GM11168 (cell line): Measurements from ENCODE around the gene ST8SIA4.

Experiments
- in situ Hi-C: fragments of 300-500 bp; cut with MboI; formaldehyde crosslinking; loops from one replicate; pipeline ENCODE4 v1.12.0; 2022; ENCODE audit warnings: low sequenced_read_pairs; ENCODE audit not compliant: unreplicated experiment

The ST8SIA4 gene

GRCh38 chr5:100903039-100903887 is at the start of gene ST8SIA4:
ST8SIA4 (minus strand) TSS chr5:100903282; CDS start chr5:100902955, 327 bp downstream.
- in situ Hi-C loops = loop anchor here (5.0 kb wide), 1 partner anchor 116 kb away; no protein-coding TSS in a partner anchor

- in situ Hi-C loops = no loop called here
These were observed 47.9 kb upstream of the ST8SIA4 start for GRCh38 chr5:100950985-100951384.

- in situ Hi-C loops = no loop called here
These were observed 10.2 kb upstream of the ST8SIA4 start for GRCh38 chr5:100913298-100913697.

GRCh38 chr5:100909034-100909433 is 6.0 kb upstream of the ST8SIA4 start:
- in situ Hi-C loops = no loop called here

GRCh38 chr5:100905259-100905914 is 2.3 kb upstream of the ST8SIA4 start:
- in situ Hi-C loops = no loop called here

- in situ Hi-C loops = loop anchor here (5.0 kb wide), 1 partner anchor 117 kb away; no protein-coding TSS in a partner anchor
These were observed 1.3 kb upstream of the ST8SIA4 start for GRCh38 chr5:100904259-100904861.

GRCh38 chr5:100902440-100903038 is 543 bp downstream of the ST8SIA4 start:
- in situ Hi-C loops = loop anchor here (5.0 kb wide), 1 partner anchor 115 kb away; no protein-coding TSS in a partner anchor

GRCh38 chr5:100901821-100902341 is 1.2 kb downstream of the ST8SIA4 start:
- in situ Hi-C loops = loop anchor here (5.0 kb wide), 1 partner anchor 115 kb away; no protein-coding TSS in a partner anchor

GRCh38 chr5:100900796-100901781 is 2.0 kb downstream of the ST8SIA4 start:
- in situ Hi-C loops = loop anchor here (5.0 kb wide), 1 partner anchor 114 kb away; no protein-coding TSS in a partner anchor

GRCh38 chr5:100900142-100900795 is 2.8 kb downstream of the ST8SIA4 start:
- in situ Hi-C loops = loop anchor here (5.0 kb wide), 1 partner anchor 113 kb away; no protein-coding TSS in a partner anchor

- in situ Hi-C loops = loop anchor here (5.0 kb wide), 2 partner anchors 57 to 112 kb away; no protein-coding TSS in a partner anchor
These were observed 3.4 kb downstream of the ST8SIA4 start for GRCh38 chr5:100899675-100900074.

GRCh38 chr5:100898504-100899346 is 4.4 kb downstream of the ST8SIA4 start:
- in situ Hi-C loops = loop anchor here (5.0 kb wide), 1 partner anchor 56 kb away; no protein-coding TSS in a partner anchor

- in situ Hi-C loops = loop anchor here (5.0 kb wide), 1 partner anchor 54 kb away; no protein-coding TSS in a partner anchor
These were observed 7.0 kb downstream of the ST8SIA4 start for GRCh38 chr5:100896054-100896453.

- in situ Hi-C loops = no loop called here
These were observed 12.5 kb downstream of the ST8SIA4 start for GRCh38 chr5:100890461-100891008.

GRCh38 chr5:100889896-100890295 is 13.2 kb downstream of the ST8SIA4 start:
- in situ Hi-C loops = no loop called here

GRCh38 chr5:100889165-100889743 is 13.8 kb downstream of the ST8SIA4 start:
- in situ Hi-C loops = no loop called here

GRCh38 chr5:100877274-100877673 is 25.8 kb downstream of the ST8SIA4 start:
- in situ Hi-C loops = no loop called here
